Midbrain (tissue), 1 donor: ENCODE measurements around the gene PSIP1.
"Not testable (repeated sequence)": the region's sequence is repeated elsewhere in the genome, so short reads cannot be mapped to it uniquely, and the experiment has no call there.

Experiments used
- DNase-seq: peaks from one replicate; lab custom pipeline; 2025; lab: John Stamatoyannopoulos, UW

The PSIP1 gene

DNA sequence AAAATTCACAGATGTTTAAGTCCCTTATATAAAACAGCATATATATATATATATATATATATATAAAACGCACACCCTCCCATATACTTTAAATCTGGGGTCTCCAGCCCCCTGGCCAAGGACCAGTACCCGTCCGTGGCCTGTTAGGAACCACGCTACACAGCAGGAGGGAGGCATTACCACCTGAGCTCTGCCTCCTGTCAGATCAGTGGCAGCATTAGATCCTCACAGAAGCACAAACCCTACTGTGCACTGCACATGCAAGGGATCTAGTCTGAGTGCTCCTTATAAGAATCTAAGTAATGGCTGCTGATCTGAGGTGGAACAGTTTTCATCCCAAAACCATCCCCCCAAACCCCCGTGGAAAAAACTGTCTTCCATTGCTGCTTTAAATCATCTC, 9.0 kb downstream of the PSIP1 start:
- no peak for DNase-seq

DNA sequence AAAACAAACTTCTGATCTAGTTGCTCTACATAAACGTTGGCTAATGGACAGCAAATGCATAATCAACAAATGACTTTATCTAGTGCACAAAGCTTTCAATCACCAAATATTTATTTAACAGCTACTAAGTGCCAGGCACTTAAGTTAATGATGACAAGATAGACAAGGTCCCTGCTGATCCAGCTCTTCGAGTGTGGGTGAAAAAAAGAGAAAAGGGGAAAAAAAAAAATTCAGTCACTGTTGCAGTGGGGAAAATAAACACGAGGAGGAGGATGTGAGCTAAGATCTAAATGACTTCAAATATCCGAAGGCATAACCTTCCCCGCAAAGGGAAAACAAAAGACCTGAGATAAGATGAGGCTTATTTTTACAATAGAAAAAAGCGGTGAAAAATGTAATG, 9.6 kb downstream of the PSIP1 start:
- DNase-seq: no peak

- no peak for DNase-seq
Measured at GRCh38 chr9:15499139-15499538, 11.6 kb downstream of the PSIP1 start.

DNA sequence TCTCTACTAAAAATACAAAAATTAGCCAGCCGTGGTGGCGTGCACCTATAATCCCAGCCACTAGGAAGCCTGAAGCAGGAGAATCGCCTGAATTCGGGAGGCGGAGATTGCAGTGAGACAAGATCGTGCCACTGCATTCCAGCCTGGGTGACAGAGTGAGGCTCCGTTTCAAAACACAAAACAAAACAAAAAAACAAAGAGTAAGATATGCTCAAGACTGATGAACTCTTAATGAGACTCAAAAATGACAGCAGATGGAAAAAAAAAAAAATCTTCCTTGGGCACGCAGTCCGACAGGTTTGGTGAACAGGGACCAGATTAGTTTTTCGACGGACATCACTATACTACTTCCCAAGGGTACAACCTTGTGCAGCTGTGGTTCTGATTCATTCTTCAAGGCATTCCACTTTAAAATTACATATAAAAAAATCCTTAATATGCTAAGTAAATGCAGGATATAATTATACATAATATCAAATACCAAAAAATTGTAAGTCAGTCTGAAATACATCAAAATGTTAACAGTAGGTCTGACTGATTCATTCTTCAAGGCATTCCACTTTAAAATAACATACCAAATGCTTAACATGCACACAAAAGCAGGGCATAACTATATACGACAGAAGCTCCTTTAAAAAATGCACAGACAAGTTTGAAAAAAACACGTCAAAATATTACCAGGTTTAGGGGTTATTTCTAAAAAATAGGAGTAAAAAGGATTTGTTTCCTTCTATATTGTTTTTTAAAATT, 12.3 kb downstream of the PSIP1 start:
- no peak for DNase-seq

DNA sequence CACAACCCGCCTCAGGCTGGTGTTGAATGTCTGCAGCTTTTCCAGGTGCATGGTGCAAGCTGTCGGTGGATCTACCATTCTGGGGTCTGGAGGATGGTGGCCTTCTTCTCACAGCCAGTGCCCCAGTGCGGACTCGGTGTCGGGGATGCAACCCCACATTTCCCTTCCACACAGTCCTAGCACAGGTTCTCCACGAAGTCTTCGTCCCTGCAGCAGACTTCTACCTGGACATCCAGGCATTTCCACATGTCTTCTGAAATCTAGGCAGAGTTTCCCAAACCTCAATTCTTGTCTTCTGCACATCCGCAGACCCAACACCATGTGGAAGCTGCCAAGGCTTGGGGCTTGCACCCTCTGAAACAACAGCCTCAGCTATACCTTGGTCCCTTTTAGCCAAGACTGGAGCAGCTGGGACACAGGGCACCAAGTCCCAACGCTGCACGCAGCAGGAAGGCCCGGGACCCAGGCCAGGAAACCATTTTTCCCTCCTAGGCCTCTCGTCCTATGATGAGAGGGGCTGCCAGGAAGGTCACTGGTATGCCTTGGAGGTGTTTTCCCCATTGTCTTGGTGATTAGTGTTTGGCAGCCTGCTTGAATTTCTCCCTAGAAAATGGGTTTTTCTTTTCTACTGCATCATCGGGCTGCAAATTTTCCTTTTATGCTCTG, 18.2 kb downstream of the PSIP1 start:
- no peak for DNase-seq

- no peak for DNase-seq
Measured at GRCh38 chr9:15491950-15492349, 18.8 kb downstream of the PSIP1 start.

- DNase-seq: no peak
Measured at GRCh38 chr9:15485836-15486666, 24.7 kb downstream of the PSIP1 start.

DNA sequence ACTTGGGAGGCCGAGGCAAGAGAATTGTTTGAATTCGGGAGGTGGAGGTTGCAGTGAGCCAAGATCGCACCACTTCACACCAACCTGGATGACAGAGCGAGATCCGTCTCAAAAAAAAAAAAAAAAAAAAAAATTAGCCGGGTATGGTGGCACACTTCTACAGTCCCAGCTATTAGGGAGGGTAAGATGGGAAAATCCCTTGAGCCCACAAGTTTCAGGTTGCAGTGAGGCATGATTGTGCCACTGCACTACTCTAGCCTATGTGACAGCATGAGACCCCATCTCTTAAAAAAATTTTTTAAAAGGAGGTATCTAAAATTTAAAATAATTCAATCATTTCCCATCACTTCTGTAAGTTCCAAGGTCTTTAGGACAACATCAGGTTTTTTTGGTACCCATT, 26.0 kb downstream of the PSIP1 start:
- no peak for DNase-seq

GRCh38 chr9:15482146-15482545, 28.6 kb downstream of the PSIP1 start:
- DNase-seq: no peak

DNA sequence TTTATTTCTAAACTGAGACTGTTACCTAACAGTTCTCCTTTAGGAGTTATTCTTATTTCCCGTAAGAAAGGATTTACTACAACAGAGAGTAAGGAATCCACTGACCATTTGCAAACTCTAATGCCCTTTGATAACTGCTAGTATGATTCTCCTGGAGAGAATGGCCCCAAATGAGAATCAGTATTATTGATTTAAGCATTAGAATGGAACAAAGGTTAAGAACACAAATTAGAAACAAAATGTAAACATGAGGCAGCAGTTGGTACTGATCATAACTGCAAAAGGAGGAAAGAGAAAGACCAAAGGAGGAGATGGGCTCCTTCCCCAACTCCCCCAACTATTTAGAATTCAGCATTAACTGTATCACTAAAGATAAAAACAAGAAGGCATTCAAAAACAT, 30.7 kb downstream of the PSIP1 start:
- no peak for DNase-seq

DNA sequence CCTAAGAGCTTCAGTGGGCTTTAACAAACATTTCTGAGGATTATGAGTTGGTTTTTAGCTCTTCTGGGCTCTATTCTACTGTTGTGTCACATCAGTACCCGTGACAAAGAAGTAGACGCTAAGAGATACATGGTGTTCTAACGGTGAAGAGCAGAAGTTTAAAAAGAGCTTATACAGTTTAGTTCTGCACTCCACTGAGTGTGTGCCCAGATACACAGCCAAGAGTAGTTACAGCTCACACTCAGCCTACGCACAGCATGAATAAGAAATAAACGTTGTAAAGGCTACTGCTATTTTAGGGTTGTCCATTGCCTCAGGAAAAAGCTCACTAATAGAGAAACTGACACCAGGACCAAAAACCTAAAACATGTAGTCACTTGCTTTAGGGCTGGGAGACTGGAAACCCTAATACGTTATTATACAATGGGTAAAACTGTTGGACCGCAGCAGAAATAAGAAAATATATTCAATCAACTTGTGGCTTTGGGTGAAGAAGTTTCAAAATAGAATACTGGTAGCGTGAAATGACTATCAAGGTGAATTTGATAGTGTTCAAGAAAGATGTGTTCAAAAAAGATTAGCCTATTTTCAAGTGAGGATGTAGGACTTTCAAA, 34.7 kb downstream of the PSIP1 start:
- no peak for DNase-seq

DNA sequence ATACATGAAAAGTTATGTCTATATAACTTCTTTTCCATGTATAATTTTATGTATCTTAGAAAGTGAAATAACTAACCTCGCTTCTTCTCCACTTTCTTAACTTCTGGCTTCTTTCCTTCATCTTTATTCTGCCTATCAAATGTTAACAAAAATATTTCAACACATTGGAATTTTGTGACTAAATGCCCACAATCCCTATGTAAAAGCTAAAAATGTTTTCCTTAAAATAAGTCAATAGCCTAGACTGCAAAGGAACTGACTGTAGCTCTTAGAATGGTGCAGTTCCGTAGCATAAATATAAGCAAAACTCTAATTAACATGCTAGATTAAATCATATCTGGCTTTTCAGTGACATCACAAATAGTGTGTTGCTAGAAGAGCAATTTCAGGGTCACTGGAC, 40.9 kb downstream of the PSIP1 start:
- DNase-seq: no peak

- DNase-seq: no peak
Measured at GRCh38 chr9:15469406-15469805, 41.4 kb downstream of the PSIP1 start.

GRCh38 chr9:15468145-15468544, 42.6 kb downstream of the PSIP1 start:
- no peak for DNase-seq

- DNase-seq: no peak
Measured at GRCh38 chr9:15461601-15462000, 49.2 kb downstream of the PSIP1 start.

- no peak for DNase-seq
Measured at GRCh38 chr9:15461056-15461455, 49.7 kb downstream of the PSIP1 start.

DNA sequence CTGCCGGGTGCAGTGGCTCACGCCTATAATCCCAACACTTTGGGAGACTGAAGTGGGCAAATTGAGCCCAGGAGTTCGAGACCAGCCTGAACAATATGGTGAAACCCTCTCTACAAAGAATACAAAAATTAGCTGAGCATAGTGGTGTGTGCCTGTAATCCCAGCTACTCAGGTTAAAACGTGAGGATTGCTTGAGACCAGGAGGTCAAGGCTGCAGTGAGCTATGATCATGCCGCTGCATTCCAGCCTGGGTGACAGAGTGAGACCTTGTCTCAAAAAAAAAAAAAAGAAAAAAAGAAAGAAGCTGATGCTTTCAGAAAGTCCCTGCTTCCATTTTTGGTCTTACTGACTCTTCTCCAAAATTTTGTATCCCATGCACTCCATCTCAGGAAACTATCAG, 56.8 kb downstream of the PSIP1 start:
- DNase-seq: no peak

- DNase-seq: no peak
Measured at GRCh38 chr9:15444141-15444540, 66.6 kb downstream of the PSIP1 start.

- not testable (repeated sequence) for DNase-seq
Measured at GRCh38 chr9:15442264-15442663, 68.5 kb downstream of the PSIP1 start.

DNA sequence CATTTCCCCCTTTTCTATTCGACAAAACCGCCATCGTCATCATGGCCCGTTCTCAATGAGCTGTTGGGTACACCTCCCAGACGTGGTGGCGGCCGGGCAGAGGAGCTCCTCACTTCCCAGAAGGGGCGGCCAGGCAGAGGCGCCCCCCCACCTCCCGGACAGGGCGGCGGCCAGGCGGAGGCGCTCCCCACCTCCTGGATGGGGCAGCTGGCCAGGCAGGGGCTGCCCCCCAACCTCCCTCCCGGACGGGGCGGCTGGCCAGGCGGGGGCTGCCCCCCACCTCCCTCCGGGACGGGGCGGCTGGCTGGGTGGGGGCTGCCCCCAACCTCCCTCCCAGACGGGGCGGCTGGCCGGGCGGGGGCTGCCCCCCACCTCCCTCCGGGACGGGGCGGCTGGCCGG, 68.9 kb downstream of the PSIP1 start:
- not testable (repeated sequence) for DNase-seq

DNA sequence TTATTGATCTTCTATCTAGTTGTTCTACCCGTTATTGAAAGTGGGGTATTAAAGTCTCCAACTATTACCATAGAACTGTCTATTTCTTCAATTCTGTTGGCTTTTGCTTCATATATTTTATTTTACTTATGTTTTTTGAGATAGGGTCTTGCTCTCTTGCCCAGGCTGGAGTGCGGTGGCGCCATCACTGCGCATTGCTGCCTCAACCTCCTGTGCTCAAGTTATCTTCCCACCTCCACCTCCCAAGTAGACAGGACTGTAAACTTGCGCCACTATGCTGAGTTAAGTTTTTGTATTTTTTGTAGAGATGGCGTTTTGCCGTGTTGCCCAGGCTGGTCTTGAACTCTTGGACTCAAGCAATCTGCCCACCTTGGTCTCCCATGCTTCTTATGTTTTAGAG, 71.9 kb downstream of the PSIP1 start:
- no peak for DNase-seq

DNA sequence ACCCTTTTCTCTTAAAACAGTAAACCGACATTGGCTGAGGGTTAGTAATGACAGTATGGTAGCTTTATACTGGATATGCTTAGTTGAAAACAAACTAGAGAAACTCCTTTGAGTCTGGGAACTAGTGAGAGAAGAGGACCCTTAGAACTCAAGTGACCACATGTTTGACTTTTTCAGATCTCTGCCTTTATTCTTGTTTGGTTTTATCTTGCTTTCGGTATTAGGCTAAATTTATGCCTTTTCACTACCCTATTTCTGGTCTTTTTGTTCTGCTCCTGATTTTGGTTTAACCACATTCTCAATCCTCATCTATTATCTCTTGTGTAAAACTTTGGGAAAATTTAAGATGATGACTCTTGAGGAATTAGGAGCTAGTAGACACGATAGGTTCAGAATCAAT, 77.1 kb downstream of the PSIP1 start:
- DNase-seq: no peak

DNA sequence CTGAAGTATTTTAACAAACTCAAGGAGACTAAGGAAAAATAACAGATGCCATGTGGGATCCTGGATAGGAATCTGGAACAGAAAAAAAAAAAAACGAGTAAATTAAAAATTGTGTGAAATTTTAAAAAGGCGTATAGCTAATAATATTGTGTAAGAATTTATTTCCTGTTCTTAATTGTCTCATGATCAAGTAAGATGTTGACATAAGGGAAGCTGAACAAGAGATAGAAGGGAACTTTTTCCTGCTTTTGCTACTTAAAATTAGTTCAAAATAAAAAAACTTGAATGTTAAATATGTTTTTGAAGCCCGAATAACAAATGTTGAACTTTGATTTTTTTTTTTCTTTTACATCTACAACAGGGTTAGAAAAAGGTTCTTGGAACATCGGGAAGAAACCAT, 77.6 kb downstream of the PSIP1 start:
- DNase-seq: no peak
